Transverse colon (tissue), 4 donors: ENCODE measurements around the gene LYPD6B. TPM values are rescaled to one million over a fixed set of nuclear protein-coding genes. Genes with fewer than 3 reads are reported as not detected.

ENCODE experiments used
- DNase-seq: peaks from one replicate; pipeline ENCODE4 v3.0.0-alpha.2; 2019
- H3K27ac ChIP-seq, 4 donors: fragments of 200-600 bp; sonication (generic); 2 replicates each; pipeline ENCODE4 v1.5.1; 2016 to 2018; ENCODE audit warnings: inconsistent platforms in 4 of 4
- H3K27me3 ChIP-seq: fragments of 200-600 bp; sonication (generic); 2 replicates; pipeline ENCODE4 v1.5.1; 2017; ENCODE audit warnings: inconsistent platforms
- H3K36me3 ChIP-seq, 4 donors: fragments of 200-600 bp; sonication (generic); 2 replicates each; pipeline ENCODE4 v1.5.1; 2017 to 2019; ENCODE audit warnings: inconsistent platforms in 4 of 4
- H3K4me1 ChIP-seq, 4 donors: fragments of 200-600 bp; sonication (generic); 2 replicates each; pipeline ENCODE4 v1.5.1; 2017 to 2020; ENCODE audit warnings: inconsistent platforms in 4 of 4
- H3K4me3 ChIP-seq, 4 donors: fragments of 200-600 bp; sonication (generic); 1 replicate in 1 of 4; 2 replicates in 3 of 4; pipeline versions ENCODE4 v1.5.1 to v1.6.1; 2017 to 2019; ENCODE audit warnings: inconsistent platforms in 4 of 4
- H3K9me3 ChIP-seq, 2 donors: fragments of 200-600 bp; sonication (generic); 2 replicates each; pipeline ENCODE4 v1.5.1; 2017 to 2019; ENCODE audit warnings: inconsistent platforms in 2 of 2
- EP300 ChIP-seq: sonication (generic); formaldehyde crosslinking; IDR thresholded peaks from one replicate; pipeline ENCODE4 v1.6.1; 2017; ENCODE audit warnings: antibody characterized with exemption, low read depth
- POLR2A ChIP-seq: fragments of 450-650 bp; IDR thresholded peaks from one replicate; pipeline ENCODE4 v1.6.1; 2016; ENCODE audit warnings: antibody characterized with exemption, mild to moderate bottlenecking, moderate library complexity
- POLR2AphosphoS5 ChIP-seq, 3 donors: sonication (generic); formaldehyde crosslinking; IDR thresholded peaks; one replicate each; pipeline ENCODE4 v1.6.1; 2016; ENCODE audit warnings: antibody characterized with exemption in 3 of 3
- WGBS, 2 donors: methylation state at CpG; one replicate each; pipeline ENCODE4 v1.1.5; 2018; ENCODE audit warnings: low coverage in 1 of 2; 5-methylcytosine and 5-hydroxymethylcytosine counted together
- in situ Hi-C, 4 donors: fragments of 200-750 bp; cut with MboI; loops; one replicate each; pipeline versions ENCODE4 v1.15.0 to v1.15.1; 2017; ENCODE audit warnings: low sequenced_read_pairs in 3 of 4, low pct_ligation_motif_present in 1 of 4, low pct_unique_long_range_greater_than_20kb in 1 of 4
- intact Hi-C: fragments of 100-400 bp; cut with DNase I; formaldehyde crosslinking; loops from one replicate; pipeline ENCODE4 v1.15.1; 2023; ENCODE audit warnings: low total_unique reads
- total RNA-seq, 4 donors: library from RNA; depleted of rRNA; stranded (reverse); fragments of >200 nt; gene quantifications; one replicate each; pipeline ENCODE4 v1.1.0, GENCODE V29; 2016
- TF ChIP-seq, protein P1 (sequence below), 5 experiments: fragments of 200-600 bp in 3 of 5; fragments of 450-650 bp in 2 of 5; sonication (generic) in 3 of 5; IDR thresholded peaks; 1 replicate in 2 of 5; 2 replicates in 3 of 5; pipeline ENCODE4 v1.5.1; 2016 to 2017; ENCODE audit warnings: antibody characterized with exemption in 5 of 5, inconsistent platforms in 3 of 5, mild to moderate bottlenecking in 2 of 5, moderate library complexity in 1 of 5

Gene LYPD6B
- total RNA-seq, 4 donors from 2014 or later, result 1.1 to 3.1 (median 2.6) TPM; not detected in 1

DNA sequence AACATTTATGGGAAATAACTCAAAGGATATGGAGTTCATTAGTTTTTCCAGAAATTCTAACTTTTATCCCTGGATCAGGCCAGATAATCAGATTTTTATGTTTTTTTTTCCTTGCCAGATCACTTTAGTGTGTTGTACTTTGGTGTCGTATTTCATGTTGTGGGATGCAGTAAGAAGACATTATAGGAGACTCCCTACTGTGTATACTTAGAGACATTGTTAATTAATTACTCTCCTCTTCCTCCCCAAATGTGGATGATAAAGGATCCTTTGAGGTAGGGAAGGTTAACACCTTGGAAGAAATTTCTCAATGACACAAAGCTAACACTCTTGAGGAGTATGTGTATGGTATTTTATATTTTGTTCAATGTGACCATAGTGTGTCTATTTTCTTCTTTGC, 120.5 kb downstream of the LYPD6B start:
- intact Hi-C loops, result loop anchor here (10.0 kb wide), 1 partner anchor 1956 kb away; no protein-coding TSS in a partner anchor
- Histone ChIP-seq H3K4me1 (no peaks in the 10 kb centered on the region), H3K27ac (no peak overlapping the region), H3K27me3 (no peaks in the 10 kb centered on the region), H3K4me3 (no peak overlapping the region), H3K9me3 (no peaks in the 10 kb centered on the region), H3K36me3 (no peaks in the 10 kb centered on the region)
- 86 to 100% methylated on average over 1 of the region's 1 CpG for WGBS, 2 donors
- DNase-seq, result no peak
- in situ Hi-C loops, result no loop called here
- TF ChIP-seq, protein P1, sequence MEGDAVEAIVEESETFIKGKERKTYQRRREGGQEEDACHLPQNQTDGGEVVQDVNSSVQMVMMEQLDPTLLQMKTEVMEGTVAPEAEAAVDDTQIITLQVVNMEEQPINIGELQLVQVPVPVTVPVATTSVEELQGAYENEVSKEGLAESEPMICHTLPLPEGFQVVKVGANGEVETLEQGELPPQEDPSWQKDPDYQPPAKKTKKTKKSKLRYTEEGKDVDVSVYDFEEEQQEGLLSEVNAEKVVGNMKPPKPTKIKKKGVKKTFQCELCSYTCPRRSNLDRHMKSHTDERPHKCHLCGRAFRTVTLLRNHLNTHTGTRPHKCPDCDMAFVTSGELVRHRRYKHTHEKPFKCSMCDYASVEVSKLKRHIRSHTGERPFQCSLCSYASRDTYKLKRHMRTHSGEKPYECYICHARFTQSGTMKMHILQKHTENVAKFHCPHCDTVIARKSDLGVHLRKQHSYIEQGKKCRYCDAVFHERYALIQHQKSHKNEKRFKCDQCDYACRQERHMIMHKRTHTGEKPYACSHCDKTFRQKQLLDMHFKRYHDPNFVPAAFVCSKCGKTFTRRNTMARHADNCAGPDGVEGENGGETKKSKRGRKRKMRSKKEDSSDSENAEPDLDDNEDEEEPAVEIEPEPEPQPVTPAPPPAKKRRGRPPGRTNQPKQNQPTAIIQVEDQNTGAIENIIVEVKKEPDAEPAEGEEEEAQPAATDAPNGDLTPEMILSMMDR (IDR thresholded peaks at IDR 0.05), result no peak
- no peak for TF ChIP-seq POLR2AphosphoS5 (IDR thresholded peaks at IDR 0.05)
- TF ChIP-seq POLR2A, result no peak
- TF ChIP-seq EP300, result no peak

- WGBS, 2 donors, result 75 to 81% methylated on average over 2 of the region's 2 CpGs
- H3K4me3 ChIP-seq, result no peak overlapping the region
- intact Hi-C loops, result no loop called here
- no peak for DNase-seq
- H3K27me3 ChIP-seq, result no peaks in the 10 kb centered on the region
- in situ Hi-C loops, result no loop called here
- TF ChIP-seq POLR2A (no peak), EP300 (no peak), POLR2AphosphoS5 (IDR thresholded peaks at IDR 0.05) (no peak)
- TF ChIP-seq, protein P1 (IDR thresholded peaks at IDR 0.05), result no peak
- no peaks in the 10 kb centered on the region for H3K9me3 ChIP-seq
- H3K4me1 ChIP-seq, result no peaks in the 10 kb centered on the region
- H3K27ac ChIP-seq, result no peak overlapping the region
- no peaks in the 10 kb centered on the region for H3K36me3 ChIP-seq
Measured at GRCh38 chr2:149160195-149160594, 121.7 kb downstream of the LYPD6B start.

DNA sequence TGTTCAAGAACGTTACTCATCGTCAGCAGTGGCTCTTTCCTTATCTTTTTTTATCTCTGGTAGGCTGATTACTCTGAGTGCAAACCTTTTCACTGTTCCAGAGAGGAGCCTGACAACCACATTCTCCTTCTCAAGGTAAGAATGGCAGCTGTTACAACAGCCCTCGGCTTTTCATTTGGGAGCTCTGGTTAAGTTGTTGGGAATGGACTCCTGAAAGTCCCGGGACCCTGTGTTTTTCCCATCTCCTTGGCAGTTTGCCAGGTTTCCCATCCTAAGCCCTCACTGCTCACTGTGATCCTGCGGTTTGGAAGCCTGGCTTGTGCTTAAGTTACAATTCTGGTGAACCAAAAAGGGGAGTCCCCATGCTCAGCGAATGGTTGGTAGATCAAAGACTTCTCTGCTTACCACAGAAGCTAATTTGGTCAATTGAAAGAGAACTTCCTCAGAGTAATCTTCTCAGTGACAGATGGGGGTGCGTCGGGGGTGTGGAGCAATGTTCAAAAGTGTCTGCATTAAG, 122.3 kb downstream of the LYPD6B start:
- H3K9me3 ChIP-seq, result no peaks in the 10 kb centered on the region
- H3K27me3 ChIP-seq, result no peaks in the 10 kb centered on the region
- 59 to 76% methylated on average over 6 to 8 of the region's 8 CpGs for WGBS, 2 donors
- H3K27ac ChIP-seq, result no peak overlapping the region
- intact Hi-C loops (no loop called here), in situ Hi-C loops (no loop called here)
- DNase-seq, result no peak
- H3K4me1 ChIP-seq, result no peaks in the 10 kb centered on the region
- TF ChIP-seq, protein P1 (IDR thresholded peaks at IDR 0.05), result no peak
- TF ChIP-seq EP300 (no peak), POLR2AphosphoS5 (IDR thresholded peaks at IDR 0.05) (no peak), POLR2A (no peak)
- H3K4me3 ChIP-seq, result no peak overlapping the region
- no peaks in the 10 kb centered on the region for H3K36me3 ChIP-seq

- Histone ChIP-seq H3K9me3 (no peaks in the 10 kb centered on the region), H3K27ac (no peak overlapping the region), H3K27me3 (no peaks in the 10 kb centered on the region), H3K4me3 (no peak overlapping the region), H3K4me1 (no peaks in the 10 kb centered on the region), H3K36me3 (no peaks in the 10 kb centered on the region)
- intact Hi-C loops, result no loop called here
- in situ Hi-C loops, result no loop called here
- WGBS, 2 donors, result 63 to 64% methylated on average over 5 of the region's 5 CpGs
- DNase-seq, result no peak
- TF ChIP-seq, protein P1 (IDR thresholded peaks at IDR 0.05), result no peak
- TF ChIP-seq POLR2AphosphoS5 (IDR thresholded peaks at IDR 0.05) (no peak), EP300 (no peak), POLR2A (no peak)
Measured at GRCh38 chr2:149161481-149162225, 123.2 kb downstream of the LYPD6B start.
